Measurements from ENCODE around the gene MAP4K4. TPM values are rescaled to one million over a fixed set of nuclear protein-coding genes. Genes with fewer than 3 reads are reported as not detected.

MAP4K4 gene
- total RNA-seq, 4 donors from 2014 or later = 33.8 to 47.3 (median 35.7) TPM

- intact Hi-C loops (cut with DNase I) = no loop called here
- WGBS, 2 donors = 93 to 100% methylated on average over 1 of the region's 1 CpG
- no peaks in the 10 kb centered on the region for H3K27me3 ChIP-seq
- H3K27ac ChIP-seq = no peak overlapping the region
- H3K4me3 ChIP-seq (replicated peaks in 1 of 3) = no peak overlapping the region
- peaks cover 0 to 6% of the 10 kb centered on the region in 2 donors for H3K4me1 ChIP-seq
- DNase-seq = no peak
- TF ChIP-seq POLR2A (IDR thresholded peaks at IDR 0.05) (no peak), CTCF (IDR thresholded peaks at IDR 0.05) (no peak)
- H3K9me3 ChIP-seq = no peaks in the 10 kb centered on the region
- H3K36me3 ChIP-seq = peaks cover 0 to 3% of the 10 kb centered on the region in 2 donors
These were observed 199.8 kb downstream of the MAP4K4 start for GRCh38 chr2:101897301-101897700.

- H3K4me1 ChIP-seq = peaks cover 0 to 6% of the 10 kb centered on the region in 2 donors
- H3K4me3 ChIP-seq (replicated peaks in 1 of 3) = no peak overlapping the region
- intact Hi-C loops (cut with DNase I) = no loop called here
- TF ChIP-seq POLR2A (IDR thresholded peaks at IDR 0.05) = no peak
- no peak for TF ChIP-seq CTCF (IDR thresholded peaks at IDR 0.05)
- H3K36me3 ChIP-seq = no peaks in the 10 kb centered on the region
- H3K27ac ChIP-seq = no peak overlapping the region
- no peaks in the 10 kb centered on the region for H3K9me3 ChIP-seq
- DNase-seq = no peak
- H3K27me3 ChIP-seq = no peaks in the 10 kb centered on the region
These were observed 201.8 kb downstream of the MAP4K4 start for GRCh38 chr2:101899265-101899664.

DNA sequence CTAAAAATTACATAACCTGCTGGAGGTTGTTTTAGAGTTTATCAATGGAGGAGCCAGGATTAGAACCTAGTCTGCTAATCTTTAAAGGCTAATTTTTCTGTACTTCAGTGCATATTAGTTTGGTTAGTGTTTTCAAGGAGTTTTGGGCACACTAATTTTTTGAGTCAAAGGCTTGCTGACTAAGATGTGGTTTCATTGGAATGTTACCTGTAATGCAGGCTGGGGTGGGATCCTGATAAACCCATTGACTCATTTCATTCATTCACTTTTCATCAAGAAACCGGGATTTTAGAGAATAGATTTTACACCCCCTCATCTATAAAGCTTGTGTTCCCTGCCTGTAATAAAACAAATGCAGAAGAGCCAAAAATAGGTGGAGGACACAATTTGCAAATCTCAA lies 202.4 kb downstream of the MAP4K4 start:
- H3K36me3 ChIP-seq = no peaks in the 10 kb centered on the region
- no peak for DNase-seq
- intact Hi-C loops (cut with DNase I) = no loop called here
- H3K27me3 ChIP-seq = no peaks in the 10 kb centered on the region
- TF ChIP-seq POLR2A (IDR thresholded peaks at IDR 0.05) (no peak), CTCF (IDR thresholded peaks at IDR 0.05) (no peak)
- WGBS, 2 donors = 95 to 100% methylated on average over 1 of the region's 1 CpG
- no peak overlapping the region for H3K4me3 ChIP-seq (replicated peaks in 1 of 3)
- no peaks in the 10 kb centered on the region for H3K9me3 ChIP-seq
- no peak overlapping the region for H3K27ac ChIP-seq
- peaks cover 0 to 6% of the 10 kb centered on the region in 2 donors for H3K4me1 ChIP-seq

- Histone ChIP-seq H3K27ac (no peak overlapping the region), H3K27me3 (no peaks in the 10 kb centered on the region), H3K4me3 (replicated peaks in 1 of 3) (no peak overlapping the region), H3K9me3 (no peaks in the 10 kb centered on the region), H3K4me1 (peaks cover 0 to 6% of the 10 kb centered on the region in 2 donors), H3K36me3 (no peaks in the 10 kb centered on the region)
- TF ChIP-seq POLR2A (IDR thresholded peaks at IDR 0.05) (no peak), CTCF (IDR thresholded peaks at IDR 0.05) (no peak)
- DNase-seq = no peak
- intact Hi-C loops (cut with DNase I) = no loop called here
- WGBS, 2 donors = 82 to 84% methylated on average over 9 of the region's 9 CpGs
These were observed 202.9 kb downstream of the MAP4K4 start for GRCh38 chr2:101900375-101900774.

- DNase-seq = no peak
- WGBS, 2 donors = 87 to 91% methylated on average over 2 of the region's 2 CpGs
- H3K4me1 ChIP-seq = no peaks in the 10 kb centered on the region
- H3K27me3 ChIP-seq = no peaks in the 10 kb centered on the region
- no peak overlapping the region for H3K4me3 ChIP-seq (replicated peaks in 1 of 3)
- no peaks in the 10 kb centered on the region for H3K9me3 ChIP-seq
- intact Hi-C loops (cut with DNase I) = no loop called here
- H3K36me3 ChIP-seq = no peaks in the 10 kb centered on the region
- TF ChIP-seq POLR2A (IDR thresholded peaks at IDR 0.05) (no peak), CTCF (IDR thresholded peaks at IDR 0.05) (no peak)
- H3K27ac ChIP-seq = no peak overlapping the region
These were observed 203.7 kb downstream of the MAP4K4 start for GRCh38 chr2:101901241-101901640.

Data from thyroid gland (tissue), 4 donors.